Measurements from ENCODE around the gene PODXL2.
"Not testable (repeated sequence)": the region's sequence is repeated elsewhere in the genome, so short reads cannot be mapped to it uniquely, and the experiment has no call there.

PODXL2 gene

DNA sequence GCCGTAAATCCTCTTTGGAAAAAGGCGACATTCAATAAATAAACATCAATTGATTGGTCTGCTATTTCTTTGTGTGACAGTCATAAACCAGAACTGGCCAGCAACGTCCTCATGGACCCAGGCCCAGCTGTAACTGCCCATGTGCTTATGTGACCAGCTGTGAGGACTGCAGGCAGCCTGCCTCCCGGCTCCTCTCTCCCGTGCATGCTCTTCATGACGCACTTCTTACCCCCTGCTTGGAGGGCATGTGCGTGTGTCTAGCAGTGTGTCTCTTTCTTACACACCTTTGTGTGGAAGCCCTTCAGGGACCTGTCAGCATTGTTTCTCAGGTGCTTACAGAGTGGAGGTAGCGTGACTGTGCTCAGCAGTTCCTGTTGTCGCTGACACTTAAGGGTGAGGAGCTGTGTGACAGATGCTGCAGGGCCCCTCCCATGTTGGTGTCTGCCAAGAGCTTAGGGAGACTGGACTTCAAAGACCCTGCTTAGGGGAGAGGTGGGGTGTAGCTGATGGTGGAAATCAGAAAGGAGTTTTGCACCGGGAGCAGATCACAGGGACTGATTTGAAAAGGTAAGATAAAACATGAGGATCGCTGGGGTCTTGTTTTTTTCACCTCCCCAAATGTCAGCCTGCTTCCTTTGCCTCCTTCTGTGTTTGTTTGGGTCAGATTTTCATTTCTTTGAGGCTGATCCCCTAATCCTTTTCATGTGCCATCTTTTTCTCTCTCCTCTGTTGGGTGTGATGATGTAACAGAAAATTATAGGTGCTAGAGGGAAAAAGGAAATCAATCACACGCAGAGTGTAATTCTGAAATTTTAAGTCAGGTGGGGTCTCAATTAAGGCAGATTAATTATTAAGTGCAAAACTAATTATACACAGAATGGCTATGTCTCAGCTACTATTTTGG, 2.1 kb downstream of the PODXL2 start:
- DNase-seq (ENCODE audit: low read depth): no peak

DNA sequence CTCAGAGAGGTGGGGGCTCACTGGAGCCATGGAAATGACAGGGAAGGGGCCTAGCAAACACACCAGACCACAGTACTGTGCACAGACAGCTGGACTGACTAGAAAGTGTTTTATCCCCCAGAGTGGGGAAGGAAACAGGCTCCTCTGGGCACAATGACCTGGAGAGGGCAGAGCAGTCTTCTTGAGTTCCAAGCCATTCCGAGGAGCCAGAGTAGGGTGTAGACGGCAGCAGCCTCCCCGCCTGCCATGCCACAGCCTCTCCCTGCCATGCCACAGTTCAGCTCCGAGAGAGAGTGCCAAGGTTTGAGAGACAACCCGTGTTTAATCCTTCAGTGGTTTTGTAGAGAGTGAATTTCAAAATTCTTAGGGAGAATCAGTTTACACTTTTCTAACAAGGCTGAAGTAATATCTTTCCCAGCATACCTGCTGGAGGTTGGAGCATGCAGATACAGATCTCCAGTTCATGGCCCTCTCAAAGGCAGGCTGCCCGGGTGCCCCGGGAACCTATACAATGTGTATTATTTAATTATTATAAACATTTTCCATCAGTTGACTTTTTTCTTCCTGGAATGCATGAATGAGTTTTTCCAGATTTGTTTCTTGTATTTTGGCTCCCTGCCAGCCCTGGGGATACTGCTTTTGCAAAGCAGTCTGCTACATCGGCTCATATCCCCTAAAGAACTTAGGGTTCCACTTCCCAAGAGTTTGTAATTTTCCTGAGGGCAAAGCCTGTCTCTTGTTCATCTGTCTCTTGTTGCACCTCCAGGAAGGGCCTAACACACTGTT, 3.2 kb downstream of the PODXL2 start:
- DNase-seq (ENCODE audit: low read depth): no peak

GRCh38 chr3:127634653-127635052, 5.7 kb downstream of the PODXL2 start:
- DNase-seq (ENCODE audit: low read depth): no peak

GRCh38 chr3:127637546-127637945, 8.6 kb downstream of the PODXL2 start:
- DNase-seq (ENCODE audit: low read depth): no peak

GRCh38 chr3:127637971-127638370, 9.0 kb downstream of the PODXL2 start:
- no peak for DNase-seq (ENCODE audit: low read depth)

GRCh38 chr3:127639173-127640041, 10.4 kb downstream of the PODXL2 start:
- peak; percentile 74 for DNase-seq (ENCODE audit: low read depth)

DNA sequence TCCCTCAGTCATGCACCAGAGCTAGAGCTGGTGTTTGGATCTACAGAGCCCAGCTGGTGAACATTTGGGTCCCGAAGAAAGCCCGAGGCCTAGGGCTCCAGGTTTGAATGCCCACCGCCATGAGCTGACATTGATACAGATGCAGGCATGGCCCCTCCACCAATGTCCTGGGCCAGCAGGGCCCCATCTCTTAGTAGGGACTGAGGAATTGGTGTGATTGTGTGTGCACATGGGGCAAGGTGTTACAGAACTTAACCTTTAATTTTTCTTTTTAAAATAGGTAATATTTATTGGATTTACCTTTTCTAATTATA, 11.0 kb downstream of the PODXL2 start:
- no peak for DNase-seq (ENCODE audit: low read depth)

- no peak for DNase-seq (ENCODE audit: low read depth)
These were observed 15.8 kb downstream of the PODXL2 start for GRCh38 chr3:127644641-127645370.

DNA sequence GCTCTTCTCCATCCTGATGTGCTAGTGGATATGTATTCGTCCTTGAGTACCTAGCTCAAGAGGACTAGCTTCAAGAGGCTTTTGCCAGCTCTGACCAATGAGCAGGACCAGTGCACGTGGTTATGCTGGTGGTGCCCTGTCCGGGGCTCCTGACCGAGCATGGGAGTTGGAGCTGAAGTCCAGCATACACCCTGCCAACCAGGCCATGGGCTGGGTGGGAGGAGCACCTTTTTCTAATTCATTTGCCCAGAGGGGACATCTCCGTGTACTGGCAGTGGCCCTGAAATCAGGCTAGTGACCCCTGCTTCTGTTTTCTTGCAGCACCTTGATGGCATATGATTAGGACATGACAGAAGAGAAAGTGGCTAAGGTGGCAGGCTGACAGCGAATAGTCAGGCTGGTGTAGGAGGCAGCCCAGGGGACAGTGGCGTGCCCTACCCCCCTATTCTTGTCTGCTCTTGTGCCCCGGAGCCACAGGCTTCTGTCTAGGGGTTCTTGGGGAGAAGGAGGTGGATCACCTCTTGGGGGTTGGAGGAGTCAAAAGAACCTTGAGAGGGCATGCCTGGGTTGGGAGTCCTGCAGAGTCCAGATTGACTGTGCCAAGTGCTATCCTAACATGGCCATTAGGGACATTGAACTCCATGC, 16.5 kb downstream of the PODXL2 start:
- DNase-seq (ENCODE audit: low read depth): no peak

DNA sequence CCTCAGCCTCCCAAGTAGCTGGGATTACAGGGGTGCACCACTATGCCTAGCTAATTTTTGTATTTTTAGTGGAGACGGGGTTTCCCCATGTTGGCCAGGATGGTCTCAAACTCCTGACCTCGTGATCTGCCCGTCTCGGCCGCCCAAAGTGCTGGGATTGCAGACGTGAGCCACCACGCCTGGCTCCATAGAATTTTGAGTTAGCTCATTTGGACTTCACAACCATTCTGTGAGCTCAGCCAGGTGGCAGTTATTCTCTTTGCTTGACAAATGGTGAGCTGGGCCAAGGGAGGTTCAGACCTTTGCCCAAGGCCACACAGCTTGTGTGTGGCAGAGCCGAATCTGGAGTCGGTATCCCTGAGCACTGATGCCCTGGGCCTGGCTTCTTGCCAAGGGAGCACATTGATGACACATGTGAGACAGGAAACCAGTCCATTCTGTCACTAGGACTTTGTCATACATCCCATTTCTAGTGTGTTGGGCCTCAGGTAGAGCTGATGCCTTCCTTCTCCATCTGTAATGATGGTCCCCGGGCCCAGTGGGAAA, 17.6 kb downstream of the PODXL2 start:
- no peak for DNase-seq (ENCODE audit: low read depth)

GRCh38 chr3:127647166-127647844, 18.3 kb downstream of the PODXL2 start:
- no peak for DNase-seq (ENCODE audit: low read depth)

DNA sequence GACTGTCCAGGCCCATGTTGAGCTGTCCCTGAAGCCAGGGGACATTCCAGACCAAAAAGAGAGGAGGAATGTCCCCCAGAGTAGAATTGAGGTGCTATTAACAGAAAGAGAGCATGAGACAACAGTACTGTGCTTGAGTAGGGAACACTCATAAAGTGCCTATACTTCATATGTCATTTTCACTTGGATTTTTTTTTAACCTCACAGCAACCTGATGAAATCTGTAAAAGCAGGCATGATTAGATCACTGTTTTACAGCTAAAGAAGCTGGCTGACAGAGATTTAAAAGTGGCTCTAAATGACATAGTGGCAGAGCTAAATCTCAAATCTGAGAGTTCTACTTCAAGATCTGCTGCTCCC, 18.8 kb downstream of the PODXL2 start:
- no peak for DNase-seq (ENCODE audit: low read depth)

DNA sequence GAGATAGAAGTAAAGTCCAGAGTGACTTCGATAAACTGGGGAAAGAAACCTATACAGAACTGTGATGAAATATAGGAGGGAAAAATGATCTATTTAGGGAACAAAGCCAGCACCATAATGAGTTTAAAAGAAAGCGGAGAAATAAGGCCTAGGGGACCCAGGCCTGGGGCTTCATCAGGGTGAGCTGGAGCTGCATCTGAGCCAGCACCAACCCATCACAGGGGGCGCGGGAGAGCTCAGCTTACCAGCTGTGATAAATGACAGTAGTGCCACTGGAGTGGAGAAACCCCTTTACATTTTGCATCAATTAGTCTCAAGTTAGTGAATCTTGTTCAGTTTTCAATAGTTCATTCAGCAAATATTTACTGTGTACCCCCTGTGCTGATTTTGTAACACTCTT, 21.3 kb downstream of the PODXL2 start:
- DNase-seq (ENCODE audit: low read depth): no peak

DNA sequence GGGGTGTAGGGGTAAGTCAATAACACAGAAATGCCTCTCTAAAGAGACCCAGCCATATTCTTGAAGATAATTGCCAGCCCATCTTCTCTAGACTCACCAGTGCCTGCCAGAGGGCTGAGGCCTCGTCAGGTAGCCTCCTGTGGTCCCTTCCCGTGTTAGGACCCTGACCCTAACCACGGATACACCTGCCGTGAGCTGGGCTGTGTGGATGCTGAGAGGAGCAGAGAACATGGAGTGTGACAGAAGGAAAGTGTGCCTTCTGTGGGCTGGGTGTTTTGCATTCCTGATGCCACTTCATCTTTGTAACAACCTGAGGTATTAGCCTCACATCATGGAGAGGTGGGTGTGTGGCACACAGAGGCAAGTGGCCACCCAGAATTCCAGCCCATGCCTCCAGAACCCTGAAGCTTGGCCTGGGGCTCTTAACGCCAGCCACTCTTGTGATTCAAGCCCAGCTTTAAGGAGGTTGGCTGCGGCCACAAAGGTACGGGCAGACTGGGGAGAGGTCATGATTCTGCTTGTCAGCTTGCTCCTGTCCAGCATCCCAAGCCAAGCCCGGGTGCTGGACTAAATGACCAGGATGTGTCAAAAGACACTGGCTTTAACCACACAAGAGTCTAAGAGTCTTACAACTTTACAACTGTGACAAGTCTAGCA, 22.7 kb downstream of the PODXL2 start:
- no peak for DNase-seq (ENCODE audit: low read depth)

DNA sequence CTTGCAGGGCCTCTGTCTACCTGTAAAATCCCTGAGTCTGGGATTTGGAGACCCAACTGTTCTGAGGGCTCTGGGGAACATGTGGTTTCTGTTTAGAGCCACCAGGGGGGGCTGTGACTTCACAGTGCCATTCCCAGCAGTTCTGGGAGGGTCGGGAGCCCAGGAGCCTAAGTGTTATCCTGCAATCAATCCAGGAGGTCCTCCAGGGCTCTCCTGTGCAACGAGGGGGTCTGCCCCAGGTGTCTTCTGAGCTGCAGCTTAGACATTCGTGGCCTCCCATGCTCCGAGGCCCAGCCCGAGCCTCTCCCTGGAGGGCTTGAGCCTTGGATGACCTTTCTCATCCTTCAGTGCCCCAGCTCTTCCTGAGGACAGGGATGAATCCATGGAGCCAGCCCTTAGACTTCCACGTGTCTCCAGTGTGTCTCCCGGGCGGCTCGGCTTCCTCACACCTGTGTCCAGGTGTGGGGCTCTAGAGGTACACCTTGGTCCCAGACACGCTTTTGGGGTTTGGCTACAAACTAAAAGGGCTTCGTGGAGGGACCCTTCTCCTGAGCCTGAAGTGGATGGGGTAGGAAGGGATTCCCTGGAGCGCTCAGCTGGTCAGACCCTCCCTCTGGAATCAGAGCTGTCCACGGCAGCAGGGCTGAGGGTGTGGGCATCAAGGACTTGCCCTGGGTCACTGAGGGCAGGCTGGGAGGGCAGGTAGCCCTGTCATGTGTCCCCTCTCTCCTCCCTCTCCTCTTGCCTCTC, 23.4 kb downstream of the PODXL2 start:
- peak; percentile 44 for DNase-seq (ENCODE audit: low read depth)

DNA sequence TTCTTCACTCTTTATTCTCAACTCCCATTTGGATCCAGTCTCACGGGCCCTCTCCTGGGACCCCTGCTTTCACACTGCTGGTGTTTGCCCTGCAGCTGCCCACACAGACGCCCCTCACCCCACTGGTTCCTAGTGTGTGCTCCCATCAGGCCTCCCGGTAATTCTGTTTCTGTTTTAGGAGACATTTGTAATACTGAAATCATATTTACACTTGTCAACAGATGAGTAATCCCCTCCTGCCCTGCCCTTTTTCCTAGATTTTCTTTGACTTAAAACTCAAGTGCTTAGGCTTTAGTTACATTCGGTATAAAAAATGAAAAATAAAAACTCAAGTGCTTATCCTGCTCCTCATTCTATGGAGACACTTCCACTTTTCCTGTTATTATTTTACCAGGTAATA, 25.4 kb downstream of the PODXL2 start:
- DNase-seq (ENCODE audit: low read depth): no peak

DNA sequence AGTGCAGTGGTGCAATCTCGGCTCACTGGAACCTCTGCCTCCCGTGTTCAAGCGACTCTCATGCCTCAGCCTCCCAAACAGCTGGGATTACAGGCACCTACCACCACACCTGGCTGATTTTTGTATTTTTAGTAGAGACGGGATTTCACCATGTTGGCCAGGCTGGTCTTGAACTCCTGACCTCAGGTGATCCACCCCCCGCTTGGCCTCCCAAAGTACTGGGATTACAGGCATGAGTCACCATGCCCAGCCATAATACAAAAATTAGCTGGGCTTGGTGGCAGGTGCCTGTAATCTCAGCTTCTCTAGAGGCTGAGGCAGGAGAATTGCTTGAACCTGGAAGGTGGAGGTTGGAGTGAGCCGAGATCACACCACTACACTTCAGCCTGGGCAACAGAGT, 26.0 kb downstream of the PODXL2 start:
- not testable (repeated sequence) for DNase-seq (ENCODE audit: low read depth)

DNA sequence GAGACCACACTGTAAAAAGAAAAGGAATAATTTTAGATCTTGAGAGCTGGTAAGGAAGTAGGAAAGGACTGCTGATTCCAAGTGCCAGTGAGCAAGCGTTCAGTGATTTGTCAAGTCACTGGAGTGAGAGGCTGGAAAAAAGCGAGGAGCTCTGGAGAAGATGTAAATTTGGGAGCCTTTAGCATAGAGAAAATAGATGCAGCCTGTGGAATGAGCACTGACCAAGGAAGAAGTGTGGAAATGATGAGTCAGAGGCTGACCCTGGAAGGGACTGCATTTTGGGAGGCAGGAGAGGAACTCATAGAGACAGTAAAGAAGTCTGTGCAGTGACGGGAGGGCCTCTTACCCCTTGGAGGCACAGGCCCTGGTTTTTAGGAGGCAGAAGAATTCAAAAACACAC, 26.7 kb downstream of the PODXL2 start:
- peak; percentile 41 for DNase-seq (ENCODE audit: low read depth)

GRCh38 chr3:127656906-127657305, 27.9 kb downstream of the PODXL2 start:
- no peak for DNase-seq (ENCODE audit: low read depth)
